HCT116 (cell line): ENCODE measurements around the gene SKI.

Experiments
- CTCF ChIP-seq, 3 experiments: fragments of 200-600 bp in 1 of 3; sonication (generic) in 1 of 3; IDR thresholded peaks in 2 of 3; conservative IDR thresholded peaks in 1 of 3; 2 replicates each; pipeline ENCODE4 v1.5.1; 2012 to 2017; ENCODE audit warnings: low read depth in 2 of 3, low read length in 2 of 3, antibody characterized with exemption in 1 of 3, borderline replicate concordance in 1 of 3, control low read depth in 1 of 3, mild to moderate bottlenecking in 1 of 3, mixed read lengths in 1 of 3, mixed run types in 1 of 3, moderate library complexity in 1 of 3; ENCODE audit not compliant: insufficient read depth in 1 of 3
- EGR1 ChIP-seq: IDR thresholded peaks from 2 replicates; pipeline ENCODE4 v1.6.1; 2012; ENCODE audit warnings: low read depth
- ELF1 ChIP-seq: IDR thresholded peaks from 2 replicates; pipeline ENCODE4 v1.6.1; 2012; ENCODE audit warnings: low read depth, borderline replicate concordance
- EZH2 ChIP-seq: fragments of 200-600 bp; sonication (generic); IDR thresholded peaks from 2 replicates; pipeline ENCODE4 v1.6.1; 2017; ENCODE audit warnings: antibody characterized with exemption, mixed run types
- JUND ChIP-seq: IDR thresholded peaks from 2 replicates; pipeline ENCODE4 v1.6.1; 2012
- POLR2A ChIP-seq: IDR thresholded peaks from 2 replicates; pipeline ENCODE4 v1.7.0; 2011; ENCODE audit warnings: borderline replicate concordance; ENCODE audit not compliant: insufficient read depth, insufficient read length; ENCODE audit errors: extremely low read depth
- POLR2AphosphoS5 ChIP-seq: IDR thresholded peaks from 2 replicates; pipeline ENCODE4 v1.6.1; 2011; ENCODE audit warnings: mild to moderate bottlenecking, low read depth, low read length, moderate library complexity
- SRF ChIP-seq: IDR thresholded peaks from 2 replicates; pipeline ENCODE4 v1.6.1; 2012; ENCODE audit warnings: low read depth
- ZBTB33 ChIP-seq: IDR thresholded peaks from 2 replicates; pipeline ENCODE4 v1.6.1; 2011; ENCODE audit warnings: mild to moderate bottlenecking, low read length, moderate library complexity; ENCODE audit not compliant: insufficient replicate concordance; ENCODE audit errors: extremely low read depth
- TF ChIP-seq, protein P1 (sequence below): IDR thresholded peaks from 2 replicates; pipeline ENCODE4 v1.6.1; 2012
- TF ChIP-seq, protein P2 (sequence below): IDR thresholded peaks from 2 replicates; pipeline ENCODE4 v1.6.1; 2012; ENCODE audit warnings: low read depth

- TF ChIP-seq CTCF (IDR thresholded peaks at IDR 0.05 in 2 of 3, conservative IDR thresholded peaks at IDR 0.05 in 1 of 3; ENCODE audit: borderline replicate concordance in 1 of 3, insufficient read depth in 1 of 3, low read depth in 2 of 3, low read length in 2 of 3) (no peak), POLR2AphosphoS5 (no peak), POLR2A (no peak), EGR1 (no peak), EZH2 (no peak), JUND (no peak), ELF1 (no peak), ZBTB33 (no peak), SRF (no peak)
- TF ChIP-seq, protein P1, sequence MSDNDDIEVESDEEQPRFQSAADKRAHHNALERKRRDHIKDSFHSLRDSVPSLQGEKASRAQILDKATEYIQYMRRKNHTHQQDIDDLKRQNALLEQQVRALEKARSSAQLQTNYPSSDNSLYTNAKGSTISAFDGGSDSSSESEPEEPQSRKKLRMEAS, result no peak
- TF ChIP-seq, protein P2, sequence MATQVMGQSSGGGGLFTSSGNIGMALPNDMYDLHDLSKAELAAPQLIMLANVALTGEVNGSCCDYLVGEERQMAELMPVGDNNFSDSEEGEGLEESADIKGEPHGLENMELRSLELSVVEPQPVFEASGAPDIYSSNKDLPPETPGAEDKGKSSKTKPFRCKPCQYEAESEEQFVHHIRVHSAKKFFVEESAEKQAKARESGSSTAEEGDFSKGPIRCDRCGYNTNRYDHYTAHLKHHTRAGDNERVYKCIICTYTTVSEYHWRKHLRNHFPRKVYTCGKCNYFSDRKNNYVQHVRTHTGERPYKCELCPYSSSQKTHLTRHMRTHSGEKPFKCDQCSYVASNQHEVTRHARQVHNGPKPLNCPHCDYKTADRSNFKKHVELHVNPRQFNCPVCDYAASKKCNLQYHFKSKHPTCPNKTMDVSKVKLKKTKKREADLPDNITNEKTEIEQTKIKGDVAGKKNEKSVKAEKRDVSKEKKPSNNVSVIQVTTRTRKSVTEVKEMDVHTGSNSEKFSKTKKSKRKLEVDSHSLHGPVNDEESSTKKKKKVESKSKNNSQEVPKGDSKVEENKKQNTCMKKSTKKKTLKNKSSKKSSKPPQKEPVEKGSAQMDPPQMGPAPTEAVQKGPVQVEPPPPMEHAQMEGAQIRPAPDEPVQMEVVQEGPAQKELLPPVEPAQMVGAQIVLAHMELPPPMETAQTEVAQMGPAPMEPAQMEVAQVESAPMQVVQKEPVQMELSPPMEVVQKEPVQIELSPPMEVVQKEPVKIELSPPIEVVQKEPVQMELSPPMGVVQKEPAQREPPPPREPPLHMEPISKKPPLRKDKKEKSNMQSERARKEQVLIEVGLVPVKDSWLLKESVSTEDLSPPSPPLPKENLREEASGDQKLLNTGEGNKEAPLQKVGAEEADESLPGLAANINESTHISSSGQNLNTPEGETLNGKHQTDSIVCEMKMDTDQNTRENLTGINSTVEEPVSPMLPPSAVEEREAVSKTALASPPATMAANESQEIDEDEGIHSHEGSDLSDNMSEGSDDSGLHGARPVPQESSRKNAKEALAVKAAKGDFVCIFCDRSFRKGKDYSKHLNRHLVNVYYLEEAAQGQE, result no peak
These were observed 60.2 kb downstream of the SKI start for GRCh38 chr1:2288311-2288710.
